Measurements from ENCODE around the gene SH3BGRL2. TPM values are rescaled to one million over a fixed set of nuclear protein-coding genes. Genes with fewer than 3 reads are reported as not detected.

SH3BGRL2 gene
- total and polyA plus RNA-seq, 12 donors = 4.1 to 8.6 (median 5.0) TPM

- no peaks in the 10 kb centered on the region for H3K27me3 ChIP-seq
- 96 to 99% methylated on average over 2 of the region's 2 CpGs for WGBS, 2 donors
Measured at GRCh38 chr6:79670789-79671188, 39.7 kb downstream of the SH3BGRL2 start.

GRCh38 chr6:79671600-79672266, 40.6 kb downstream of the SH3BGRL2 start:
- no peaks in the 10 kb centered on the region for H3K27me3 ChIP-seq
- no peak for TF ChIP-seq CTCF (IDR thresholded peaks at IDR 0.05)
- 67 to 78% methylated on average over 4 of the region's 4 CpGs for WGBS, 2 donors
- ATAC-seq (peak; percentile 51 to 94 (median 81)), DNase-seq (peak; percentile 15 to 21)
- intact Hi-C loops (cut with DNase I) = loop anchor here in 5 of 10 donors (1.0 to 10.0 kb wide), 4 partner anchors 39 to 101 kb away; partner anchors contain the start of gene SH3BGRL2 (in 1 of the 5)
- no peak overlapping the region for H3K4me3 ChIP-seq
- peak overlapping the region in 8 of 10 donors; percentile 38 to 62 (median 49) for H3K27ac ChIP-seq
- peaks cover 0 to 35% (median 16%) of the 10 kb centered on the region in 9 donors for H3K4me1 ChIP-seq
- H3K36me3 ChIP-seq = peaks cover 0 to 30% (median 0%) of the 10 kb centered on the region in 9 donors
- peaks cover 0 to 9% (median 0%) of the 10 kb centered on the region in 11 donors for H3K9me3 ChIP-seq

More at GRCh38 chr6:79670789-79671188, 39.7 kb downstream of the SH3BGRL2 start:
- Histone ChIP-seq H3K4me1 (peaks cover 0 to 39% (median 16%) of the 10 kb centered on the region in 9 donors), H3K4me3 (no peak overlapping the region), H3K27ac (peak overlapping the region in 6 of 10 donors; percentile 46 to 62 (median 52)), H3K9me3 (peaks cover 0 to 9% (median 0%) of the 10 kb centered on the region in 11 donors), H3K36me3 (peaks cover 0 to 26% (median 0%) of the 10 kb centered on the region in 9 donors)
- no peak for TF ChIP-seq CTCF (IDR thresholded peaks at IDR 0.05)
- intact Hi-C loops (cut with DNase I) = loop anchor here in 2 of 10 donors (5.0 to 10.0 kb wide), 2 partner anchors 38 to 96 kb away; partner anchors contain the start of gene SH3BGRL2 (in 1 of the 2)
- DNase-seq = no peak
- ATAC-seq = no peak

GRCh38 chr6:79672631-79673111, 41.5 kb downstream of the SH3BGRL2 start:
- Histone ChIP-seq H3K4me3 (no peak overlapping the region), H3K36me3 (peaks cover 0 to 30% (median 0%) of the 10 kb centered on the region in 9 donors), H3K27me3 (no peaks in the 10 kb centered on the region), H3K4me1 (peaks cover 0 to 33% (median 17%) of the 10 kb centered on the region in 9 donors), H3K27ac (peak overlapping the region in 2 of 10 donors; percentile 50 to 61), H3K9me3 (peaks cover 0 to 9% (median 0%) of the 10 kb centered on the region in 11 donors)
- DNase-seq (no peak), ATAC-seq (peak in 3 of 8 donors; percentile 23 to 44 (median 42))
- 45 to 52% methylated on average over 2 of the region's 2 CpGs for WGBS, 2 donors
- peak; percentile 16 to 61 (median 45) for TF ChIP-seq CTCF (IDR thresholded peaks at IDR 0.05)
- intact Hi-C loops (cut with DNase I) = loop anchor here in 5 of 10 donors (1.0 to 10.0 kb wide), 4 partner anchors 40 to 102 kb away; partner anchors contain the start of gene SH3BGRL2 (in 1 of the 5)

GRCh38 chr6:79673947-79674346, 42.8 kb downstream of the SH3BGRL2 start:
- WGBS, 2 donors = 87 to 89% methylated on average over 3 of the region's 3 CpGs
- TF ChIP-seq CTCF (IDR thresholded peaks at IDR 0.05) = no peak
- H3K9me3 ChIP-seq = peaks cover 0 to 9% (median 0%) of the 10 kb centered on the region in 11 donors

More at GRCh38 chr6:79673947-79674346, 42.8 kb downstream of the SH3BGRL2 start:
- DNase-seq (no peak), ATAC-seq (no peak)
- peaks cover 0 to 28% (median 18%) of the 10 kb centered on the region in 9 donors for H3K4me1 ChIP-seq
- no peak overlapping the region for H3K4me3 ChIP-seq
- no peak overlapping the region for H3K27ac ChIP-seq
- H3K27me3 ChIP-seq = no peaks in the 10 kb centered on the region
- H3K36me3 ChIP-seq = peaks cover 0 to 30% (median 0%) of the 10 kb centered on the region in 9 donors
- intact Hi-C loops (cut with DNase I) = loop anchor here in 5 of 10 donors (2.0 to 10.0 kb wide), 3 partner anchors 42 to 103 kb away; partner anchors contain the start of gene SH3BGRL2 (in 1 of the 5)

Data from heart right ventricle (tissue), 16 donors.